ENCODE measurements around the gene RBM44. TPM values are rescaled to one million over a fixed set of nuclear protein-coding genes. Genes with fewer than 3 reads are reported as not detected.
"Not testable (repeated sequence)": the region's sequence is repeated elsewhere in the genome, so short reads cannot be mapped to it uniquely, and the experiment has no call there.

RBM44 gene
- polyA plus RNA-seq, 4 donors = 0.44 to 0.90 (median 0.62) TPM

DNA sequence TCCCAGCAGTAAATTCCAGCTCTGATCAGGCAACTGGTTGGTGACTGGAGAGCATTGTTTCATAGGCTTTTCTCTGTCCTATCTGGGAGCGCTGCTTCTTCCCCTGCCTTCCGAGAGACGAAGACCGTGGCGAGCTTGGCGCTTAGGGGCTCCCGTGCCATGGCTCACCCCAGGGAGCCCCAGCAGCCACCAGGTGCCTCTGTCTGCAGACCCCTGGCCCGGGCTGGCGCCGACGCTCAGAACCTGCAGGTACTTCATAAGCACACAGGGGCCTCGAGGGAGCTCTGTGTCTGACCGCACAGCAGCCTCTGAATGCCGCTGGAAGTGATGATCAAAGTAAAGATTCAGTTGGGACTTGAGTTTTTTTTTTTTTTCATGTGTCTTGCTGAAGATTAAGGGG, 19.1 kb upstream of the RBM44 start:
- no peak for DNase-seq (ENCODE audit: low read depth in 4 of 4, low spot score in 3 of 4)

DNA sequence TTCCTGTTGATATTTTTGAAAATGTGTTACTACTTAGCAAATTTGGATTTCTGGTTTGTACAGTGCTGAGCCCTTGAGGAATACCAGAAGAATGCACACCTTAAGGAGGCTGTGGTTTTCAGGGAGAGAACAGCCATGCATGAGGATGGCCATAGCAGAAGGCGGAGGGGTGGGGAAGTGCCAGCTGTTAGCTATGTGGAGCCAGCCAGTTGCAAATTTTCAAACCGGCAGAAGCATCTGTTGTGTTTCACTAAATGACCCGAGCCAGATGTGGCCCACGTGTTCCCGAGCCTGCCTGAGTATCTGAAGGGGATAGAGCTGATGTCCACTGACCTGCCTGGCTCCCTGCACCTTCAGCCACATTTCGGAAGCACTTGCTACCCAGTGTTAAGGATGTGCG, 16.4 kb upstream of the RBM44 start:
- no peak for DNase-seq (ENCODE audit: low read depth in 4 of 4, low spot score in 3 of 4)

DNA sequence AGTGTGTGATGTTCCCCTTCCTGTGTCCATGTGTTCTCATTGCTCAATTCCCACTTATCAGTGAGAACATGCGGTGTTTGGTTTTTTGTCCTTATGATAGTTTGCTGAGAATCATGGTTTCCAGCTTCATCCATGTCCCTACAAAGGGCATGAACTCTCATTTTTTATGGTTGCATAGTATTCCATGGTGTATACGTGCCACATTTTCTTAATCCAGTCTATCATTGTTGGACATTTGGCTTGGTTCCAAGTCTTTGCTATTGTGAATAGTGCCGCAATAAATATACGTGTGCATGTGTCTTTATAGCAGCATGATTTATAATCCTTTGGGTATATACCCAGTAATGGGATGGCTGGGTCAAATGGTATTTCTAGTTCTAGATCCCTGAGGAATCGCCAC, 14.9 kb upstream of the RBM44 start:
- not testable (repeated sequence) for DNase-seq (ENCODE audit: low read depth in 4 of 4, low spot score in 3 of 4)

DNA sequence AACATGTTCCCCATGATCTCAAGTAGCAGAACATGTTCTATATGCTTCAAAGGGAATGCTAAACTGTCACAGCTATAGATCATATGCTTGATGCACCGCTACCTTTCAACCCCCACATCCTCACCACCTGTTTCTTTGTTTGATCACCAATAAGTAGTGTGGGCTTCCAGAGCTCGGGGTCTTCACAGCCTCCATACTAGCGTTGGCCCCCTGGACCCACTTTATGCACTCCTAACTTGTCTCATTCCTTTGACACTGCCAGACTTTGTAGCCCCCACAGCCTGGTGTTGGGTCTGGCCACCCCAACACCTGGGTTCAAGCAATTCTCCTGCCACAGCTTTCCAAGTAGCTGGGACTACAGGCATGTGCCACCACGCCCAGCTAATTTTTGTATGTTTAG, 11.6 kb upstream of the RBM44 start:
- DNase-seq (ENCODE audit: low read depth in 4 of 4, low spot score in 3 of 4) = no peak

DNA sequence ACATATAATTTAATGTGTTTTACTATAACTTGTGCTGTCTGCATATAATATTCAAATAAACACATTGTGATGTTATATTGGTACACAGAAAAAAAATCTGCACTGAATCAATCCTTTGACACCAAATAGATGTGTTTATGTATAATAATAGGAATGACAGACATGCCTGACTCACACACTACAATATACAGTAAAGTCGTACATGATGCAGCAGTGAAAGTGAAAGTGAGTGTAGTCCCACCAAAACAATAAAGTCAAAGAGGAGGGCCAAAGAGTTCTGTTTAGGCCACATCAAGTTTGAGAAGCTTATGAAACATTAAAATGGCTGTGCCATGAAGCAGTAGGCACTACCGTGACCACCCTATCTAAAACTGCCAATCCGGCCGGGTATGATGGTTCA, 8.2 kb upstream of the RBM44 start:
- DNase-seq (ENCODE audit: low read depth in 4 of 4, low spot score in 3 of 4) = no peak

DNA sequence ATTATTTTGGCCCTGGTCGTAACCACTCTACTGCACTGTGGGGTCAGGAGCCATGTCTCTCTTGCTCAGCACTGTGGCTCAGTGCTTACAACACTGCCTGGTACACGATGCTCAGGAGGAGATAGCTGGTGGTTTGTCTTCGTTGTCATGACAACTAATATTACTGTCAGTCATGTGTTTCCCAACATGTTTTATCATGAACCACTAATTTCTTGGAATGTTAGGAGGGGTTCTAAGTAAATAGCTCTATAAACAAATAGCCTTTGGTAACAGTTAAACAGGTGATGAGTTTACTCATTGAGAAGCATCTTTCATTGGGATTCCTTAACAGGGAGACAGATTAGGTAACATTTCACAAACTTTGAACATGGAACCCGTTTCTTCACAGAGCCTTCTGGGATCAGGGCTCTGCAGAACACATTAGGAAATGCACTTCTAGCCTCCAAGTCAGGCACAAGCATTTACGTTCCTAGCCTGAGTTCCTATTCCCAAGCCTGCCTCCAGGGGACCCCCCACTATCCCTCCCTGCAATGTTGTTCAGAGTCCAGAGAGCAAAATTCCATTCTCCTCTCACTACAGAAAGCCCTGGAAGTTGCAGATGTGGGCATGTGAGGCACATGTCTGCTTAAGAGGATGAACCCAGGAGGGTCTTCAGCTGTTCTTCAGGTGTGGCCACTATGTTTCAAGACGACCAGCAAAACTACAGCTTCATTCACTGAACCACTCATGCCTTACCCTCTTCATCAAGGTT, 6.4 kb upstream of the RBM44 start:
- no peak for DNase-seq (ENCODE audit: low read depth in 4 of 4, low spot score in 3 of 4)

DNA sequence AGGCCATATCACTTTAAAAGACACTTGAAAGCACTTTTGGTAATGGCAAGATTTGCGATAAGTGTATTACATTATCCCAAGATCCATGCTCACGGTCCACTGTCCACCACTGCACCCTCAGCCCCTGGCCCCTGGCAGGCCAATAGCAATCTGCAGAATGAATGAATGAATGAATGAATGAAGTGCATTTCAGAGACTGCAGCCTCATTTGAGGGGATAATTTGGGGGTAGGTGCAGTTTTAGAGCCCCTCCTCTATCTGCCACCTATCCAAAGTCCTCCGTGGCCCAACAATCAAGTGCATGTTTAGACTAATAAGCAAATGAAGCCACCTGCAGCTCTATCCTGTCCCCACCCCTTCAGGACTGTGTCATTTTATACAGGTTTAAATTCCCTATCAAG, 1.3 kb upstream of the RBM44 start:
- DNase-seq (ENCODE audit: low read depth in 4 of 4, low spot score in 3 of 4) = no peak

DNA sequence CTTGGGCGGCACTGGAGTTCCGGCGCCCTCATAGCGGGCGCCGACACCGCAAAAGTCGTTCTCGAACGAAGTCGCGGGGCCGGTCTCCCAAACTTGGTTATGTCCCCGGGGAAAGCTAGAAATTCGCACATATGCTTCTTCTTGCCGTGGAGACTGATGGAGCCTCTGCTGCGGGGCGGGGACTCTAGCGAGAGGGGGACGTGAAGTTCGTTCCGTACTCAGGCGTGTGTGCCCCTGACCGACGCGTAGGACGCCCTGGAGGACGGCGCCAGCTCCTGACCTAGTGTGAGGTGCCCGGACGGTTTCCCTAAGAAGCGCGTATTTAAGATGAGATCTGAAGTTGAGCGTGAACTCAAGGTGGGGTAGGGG, 465 bp downstream of the RBM44 start:
- DNase-seq (ENCODE audit: low read depth in 4 of 4, low spot score in 3 of 4) = no peak

DNA sequence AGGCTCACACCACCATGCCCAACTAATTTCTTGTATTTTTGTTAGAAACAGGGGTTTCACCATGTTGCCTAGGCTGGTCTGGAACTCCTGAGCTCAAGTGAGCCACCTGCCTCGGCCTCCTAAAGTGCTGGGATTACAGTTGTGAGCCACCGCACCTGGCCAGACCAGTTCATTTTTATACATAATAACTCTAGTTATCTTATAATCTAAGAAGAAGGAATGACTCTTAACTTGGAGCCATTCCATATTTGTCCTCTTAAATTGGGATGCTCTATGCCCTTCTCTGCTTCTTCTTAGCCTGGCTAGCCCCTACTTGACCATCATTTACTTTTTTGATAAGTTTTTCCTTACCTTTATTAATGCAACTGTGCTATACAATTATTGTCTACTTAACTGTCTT, 2.9 kb downstream of the RBM44 start:
- DNase-seq (ENCODE audit: low read depth in 4 of 4, low spot score in 3 of 4) = no peak

DNA sequence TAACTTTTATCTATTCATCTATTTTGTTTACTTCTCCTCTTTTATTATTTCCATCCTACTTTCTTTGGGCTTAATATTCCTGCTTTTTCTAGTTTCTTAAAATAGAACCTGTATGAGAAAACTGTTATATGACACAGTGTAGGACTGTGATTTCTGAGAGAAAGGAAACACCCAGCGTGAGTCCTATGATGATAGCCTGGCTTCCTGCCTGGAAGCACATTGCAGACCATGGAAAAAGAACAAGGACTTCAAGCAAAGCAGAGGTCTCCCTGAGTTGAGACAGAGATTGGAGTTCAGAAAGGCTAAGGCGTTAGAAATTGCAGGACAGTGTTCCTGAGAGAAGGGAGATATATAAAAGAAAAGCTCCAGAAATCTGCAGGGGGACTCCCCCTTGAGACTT, 7.8 kb downstream of the RBM44 start:
- DNase-seq (ENCODE audit: low read depth in 4 of 4, low spot score in 3 of 4) = no peak

DNA sequence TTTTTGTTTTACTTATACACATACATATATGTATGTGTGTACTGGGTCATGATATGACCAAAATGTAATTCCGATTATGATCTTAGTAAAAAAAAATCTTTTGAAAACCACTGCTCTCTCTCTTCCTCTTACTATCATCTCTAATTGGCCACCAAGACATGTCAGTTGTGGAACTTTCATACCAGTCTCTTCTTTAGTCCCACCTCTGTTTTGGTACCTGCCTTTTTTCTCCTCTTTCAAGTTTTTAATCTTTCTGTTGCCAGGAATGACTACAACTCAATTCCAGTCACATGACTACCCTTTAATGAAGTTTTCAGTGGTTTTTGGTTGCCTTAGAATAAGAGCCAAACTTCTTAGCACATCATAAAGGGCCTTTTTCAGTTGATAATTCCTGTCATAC, 17.1 kb downstream of the RBM44 start:
- no peak for DNase-seq (ENCODE audit: low read depth in 4 of 4, low spot score in 3 of 4)

DNA sequence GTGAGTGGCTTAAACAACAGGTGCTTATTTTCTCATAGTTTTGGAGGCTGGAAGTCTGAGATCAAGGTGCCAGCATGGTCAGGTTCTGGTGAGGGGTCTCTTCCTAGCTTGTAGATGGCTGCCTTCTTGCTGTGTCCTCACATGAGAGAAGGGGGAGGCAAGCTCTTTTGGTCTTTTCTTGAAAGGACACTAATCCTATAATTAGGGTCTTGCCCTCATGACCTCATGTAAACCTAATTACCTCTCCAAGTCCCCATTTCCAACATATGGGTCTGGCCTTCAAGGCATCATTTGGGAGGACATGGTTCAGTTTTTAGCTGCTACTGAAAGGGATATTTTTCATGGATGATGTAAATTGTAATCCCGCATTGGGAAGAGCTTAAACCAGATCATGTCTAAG, 18.0 kb downstream of the RBM44 start:
- DNase-seq (ENCODE audit: low read depth in 4 of 4, low spot score in 3 of 4) = no peak

DNA sequence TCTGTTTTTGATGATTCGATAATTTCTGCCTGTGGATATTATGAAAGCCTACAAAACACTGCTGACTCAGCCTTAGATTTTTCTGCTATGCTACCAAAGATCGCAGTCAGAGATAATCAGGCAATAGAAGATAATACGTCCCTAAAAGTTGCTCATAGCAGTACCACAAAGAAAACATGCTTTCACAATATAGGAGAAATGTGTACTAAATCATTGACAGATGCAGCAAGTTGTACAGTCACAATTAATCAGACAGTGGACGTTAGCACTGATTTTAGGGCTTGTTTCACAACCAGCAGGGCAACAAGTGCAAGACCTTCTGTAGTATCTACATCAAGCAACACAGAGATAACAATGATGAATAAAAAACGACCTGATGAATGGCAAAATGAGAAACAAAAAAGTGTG, 19.5 kb downstream of the RBM44 start:
- no peak for DNase-seq (ENCODE audit: low read depth in 4 of 4, low spot score in 3 of 4)

DNA sequence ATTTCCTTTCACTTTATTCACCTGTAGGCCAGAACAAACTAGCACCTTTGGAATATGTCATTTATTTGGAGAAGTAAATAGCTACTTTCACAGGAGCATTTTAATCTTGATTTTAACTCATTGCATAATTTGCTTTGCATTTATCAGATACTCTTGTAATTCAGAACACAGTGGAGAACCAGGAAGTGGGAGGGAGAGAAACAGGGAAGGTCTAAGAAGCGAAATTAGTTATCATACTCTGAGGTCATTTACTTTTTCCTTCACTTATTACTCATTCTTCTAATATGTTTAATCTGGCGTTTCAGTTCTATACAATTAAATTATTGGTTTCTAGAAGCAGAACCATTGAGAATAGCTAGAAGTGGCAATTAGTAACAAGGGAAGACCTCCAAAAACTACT, 20.7 kb downstream of the RBM44 start:
- no peak for DNase-seq (ENCODE audit: low read depth in 4 of 4, low spot score in 3 of 4)

DNA sequence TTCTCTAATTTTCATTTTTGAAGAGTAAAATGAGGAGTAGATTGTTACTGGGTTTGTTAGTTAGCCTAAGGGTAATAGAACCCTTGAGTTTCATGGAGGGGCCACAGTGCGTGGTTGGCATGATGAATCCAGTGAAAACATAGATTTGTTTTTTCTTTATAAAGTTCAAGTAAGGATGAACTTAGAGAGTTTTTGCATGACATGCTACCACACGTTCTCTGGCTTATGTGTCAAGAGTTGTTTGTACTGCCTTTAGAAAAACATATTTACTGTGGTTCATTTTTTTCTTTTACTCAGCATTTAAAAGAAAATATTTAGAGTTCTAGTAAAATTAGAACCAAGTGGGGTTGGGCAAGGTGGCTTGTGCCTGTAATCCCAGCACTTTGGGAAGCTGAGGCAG, 21.8 kb downstream of the RBM44 start:
- no peak for DNase-seq (ENCODE audit: low read depth in 4 of 4, low spot score in 3 of 4)

DNA sequence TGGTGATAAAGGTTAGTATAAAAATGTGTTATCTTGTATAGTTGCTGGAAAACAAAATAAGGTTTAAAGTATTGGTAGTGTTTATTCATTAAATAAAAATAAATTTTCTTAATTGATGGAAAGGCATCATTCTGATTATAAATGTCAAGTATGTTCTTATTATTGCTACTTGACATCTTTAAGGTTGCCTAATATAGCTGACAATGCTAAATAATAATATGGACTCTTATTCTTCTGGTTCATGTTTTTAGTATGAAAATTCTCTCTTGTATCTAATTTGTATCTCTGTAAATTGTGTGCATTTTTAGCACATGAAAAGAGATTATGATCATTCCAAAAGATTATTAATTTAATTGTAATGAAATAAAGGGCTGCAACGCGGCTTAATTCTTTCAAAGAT, 25.0 kb downstream of the RBM44 start:
- no peak for DNase-seq (ENCODE audit: low read depth in 4 of 4, low spot score in 3 of 4)

DNA sequence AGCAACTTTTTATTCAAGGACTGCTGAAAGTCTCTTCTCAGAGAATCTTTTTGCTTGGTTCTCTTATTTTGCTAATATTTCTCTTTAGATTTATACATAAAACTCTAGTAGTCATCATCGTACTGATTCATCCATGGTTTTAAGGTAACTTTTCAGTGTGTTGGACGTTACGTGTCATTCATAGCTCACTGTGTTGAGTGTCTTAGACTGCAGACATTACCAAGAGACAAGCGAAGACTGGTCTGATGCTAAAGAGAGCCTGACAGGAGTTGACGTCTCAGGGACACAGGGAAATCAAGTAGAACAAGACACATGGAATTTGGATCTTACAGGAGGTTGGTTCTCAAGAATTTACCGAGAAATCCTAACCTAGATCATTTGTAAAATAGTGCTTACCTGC, 25.5 kb downstream of the RBM44 start:
- DNase-seq (ENCODE audit: low read depth in 4 of 4, low spot score in 3 of 4) = no peak

DNA sequence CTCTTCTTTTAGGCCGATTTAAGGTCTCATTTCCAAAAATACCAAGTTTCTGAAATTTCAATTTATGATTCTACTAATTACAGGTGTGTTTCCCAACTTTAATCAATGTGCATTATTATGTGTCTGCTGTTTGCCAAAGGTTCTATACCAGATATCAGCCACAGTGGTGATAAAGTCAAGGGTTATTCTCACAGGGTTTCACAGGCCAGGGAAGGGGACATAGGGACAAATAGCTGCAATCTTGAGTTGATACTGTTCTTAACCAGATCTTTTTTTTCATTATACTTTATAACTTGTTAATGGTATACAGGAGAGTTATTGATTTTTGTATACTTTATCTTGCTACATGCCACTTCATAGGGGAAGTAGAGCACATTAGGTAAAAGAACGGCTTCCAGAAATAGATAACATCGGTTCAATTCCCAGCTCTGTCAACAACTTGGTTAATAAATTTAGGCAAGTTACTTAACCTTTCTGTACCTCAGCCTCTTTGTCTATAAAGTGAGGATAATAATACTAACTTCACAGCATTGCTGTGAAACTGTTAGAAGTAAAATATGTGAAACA, 28.9 kb downstream of the RBM44 start:
- DNase-seq (ENCODE audit: low read depth in 4 of 4, low spot score in 3 of 4) = no peak

DNA sequence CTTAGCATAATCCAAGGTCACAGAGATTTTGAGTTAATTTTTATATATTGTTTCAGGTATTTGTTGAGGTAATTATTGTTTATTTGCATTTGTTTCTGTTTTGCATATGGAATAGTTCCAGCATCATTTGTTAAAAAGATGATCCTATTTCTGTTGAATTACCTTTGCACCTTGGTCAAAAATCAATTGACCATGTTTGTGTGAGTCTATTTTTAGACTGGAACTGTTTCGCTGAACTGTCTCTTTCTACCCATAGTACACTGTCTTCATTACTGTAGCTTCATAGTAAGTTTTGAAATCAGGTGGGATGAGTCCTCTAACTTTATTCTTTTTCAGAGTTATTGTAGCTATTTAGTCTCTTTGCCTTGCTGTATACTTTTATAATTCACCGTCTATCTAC, 31.9 kb downstream of the RBM44 start:
- DNase-seq (ENCODE audit: low read depth in 4 of 4, low spot score in 3 of 4) = no peak

DNA sequence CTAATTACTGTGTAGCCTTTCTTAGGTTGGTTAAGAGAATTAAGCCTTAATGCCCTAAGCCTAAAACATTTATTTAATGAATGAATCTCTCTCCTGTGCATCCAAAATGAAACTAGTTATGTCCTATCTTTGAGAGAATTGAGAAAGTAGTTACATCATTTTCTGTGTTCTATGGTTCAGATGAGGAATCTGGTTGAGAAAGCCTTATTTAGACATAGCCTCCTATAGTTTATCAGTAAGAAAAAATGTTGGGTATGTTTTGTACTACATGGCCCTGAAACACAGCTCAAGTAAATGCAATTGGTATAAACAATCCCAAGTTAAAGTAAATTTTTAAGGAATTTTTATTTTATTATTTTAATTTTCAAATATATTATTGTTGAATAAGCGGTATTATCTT, 35.0 kb downstream of the RBM44 start:
- DNase-seq (ENCODE audit: low read depth in 4 of 4, low spot score in 3 of 4) = no peak

DNA sequence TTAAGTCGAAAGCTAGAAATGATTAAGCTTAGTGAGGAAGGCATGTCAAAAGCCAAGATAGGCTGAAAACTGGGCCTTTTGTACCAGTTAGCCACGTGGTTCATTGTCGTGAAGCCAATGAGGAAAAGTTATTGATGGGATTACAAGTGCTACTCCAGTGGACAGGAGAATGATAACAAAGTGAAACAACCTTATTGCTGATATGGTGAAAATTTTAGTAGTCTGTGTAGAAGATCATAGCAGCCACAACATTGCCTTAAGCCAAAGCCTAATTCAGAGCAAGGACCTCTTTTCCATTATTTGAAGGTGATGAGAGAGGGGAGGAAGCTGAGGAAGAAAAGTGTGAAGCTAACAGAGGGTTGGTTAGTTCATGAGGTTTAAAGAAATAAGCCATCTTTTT, 36.8 kb downstream of the RBM44 start:
- no peak for DNase-seq (ENCODE audit: low read depth in 4 of 4, low spot score in 3 of 4)

DNA sequence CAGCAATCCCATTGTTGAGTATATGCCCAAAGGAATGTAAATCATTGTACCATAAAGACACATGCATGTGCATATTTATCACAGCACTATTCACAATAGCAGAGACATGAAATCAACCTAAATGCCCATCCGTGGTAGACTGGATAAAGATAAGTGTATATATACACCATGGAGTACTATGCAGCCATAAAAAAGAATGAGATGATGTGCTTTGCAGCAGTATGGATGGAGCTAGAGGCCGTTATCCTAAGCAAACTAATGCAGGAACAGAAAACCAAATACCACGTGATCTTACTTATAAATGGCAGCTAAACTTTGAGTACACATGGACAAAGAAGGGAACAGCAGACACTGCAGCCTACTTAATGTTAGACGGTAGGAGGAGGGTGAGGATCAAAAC, 42.5 kb downstream of the RBM44 start:
- DNase-seq (ENCODE audit: low read depth in 4 of 4, low spot score in 3 of 4) = no peak

DNA sequence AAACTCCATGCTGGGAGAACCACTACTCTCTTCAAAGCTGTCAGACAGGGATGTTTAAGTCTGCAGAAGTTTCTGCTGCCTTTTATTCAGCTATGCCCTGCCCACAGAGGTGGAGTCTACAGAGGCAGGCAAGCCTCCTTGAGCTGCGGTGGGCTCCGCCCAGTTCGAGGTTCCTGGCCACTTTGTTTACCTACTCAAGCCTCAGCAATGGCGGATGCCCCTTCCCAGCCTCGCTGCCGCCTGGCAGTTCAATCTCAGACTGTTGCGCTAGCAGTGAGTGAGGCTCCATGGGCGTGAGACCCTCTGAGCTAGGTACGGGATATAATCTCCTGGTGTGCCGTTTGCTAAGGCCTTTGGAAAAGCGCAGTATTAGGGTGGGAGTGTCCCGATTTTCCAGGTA, 50.4 kb downstream of the RBM44 start:
- DNase-seq (ENCODE audit: low read depth in 4 of 4, low spot score in 3 of 4) = not testable (repeated sequence)
